NCI-H2107 treated with DMSO at 0.1 percent for 48 hours (cell line): Measurements from ENCODE around the gene NOS1AP.

ENCODE experiments used
- DNase-seq: peaks from one replicate; lab custom pipeline; 2025; ENCODE audit not compliant: unreplicated experiment; lab: John Stamatoyannopoulos, UW

NOS1AP gene

GRCh38 chr1:162380061-162380846 is 310.8 kb downstream of the NOS1AP start:
- DNase-seq: no peak

DNA sequence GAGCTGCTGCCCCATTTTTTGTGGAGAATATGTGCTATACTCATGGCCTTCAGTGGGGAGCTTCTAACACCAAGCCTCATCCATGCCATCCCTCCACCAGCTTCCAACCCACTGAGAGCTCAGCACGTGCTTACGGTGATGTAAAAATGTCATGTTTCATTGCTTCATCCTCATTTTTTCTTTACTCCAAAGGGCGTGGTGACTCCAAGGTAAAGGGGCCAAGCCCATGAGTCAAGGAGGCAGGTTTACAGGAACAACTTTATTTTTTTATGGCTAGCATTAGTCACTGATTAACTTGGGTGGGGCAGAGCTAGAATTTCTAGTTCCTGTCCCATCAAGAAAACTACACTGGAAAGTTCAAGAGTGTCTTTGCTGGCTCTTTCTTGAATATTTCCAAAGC is 311.9 kb downstream of the NOS1AP start, which contains the start of gene C1orf226:
Gene C1orf226 (plus strand): TSS at position 346 of the 400 bp plus-strand sequence. CDS start 174 bp downstream, outside the sequence.
- DNase-seq: no peak

DNA sequence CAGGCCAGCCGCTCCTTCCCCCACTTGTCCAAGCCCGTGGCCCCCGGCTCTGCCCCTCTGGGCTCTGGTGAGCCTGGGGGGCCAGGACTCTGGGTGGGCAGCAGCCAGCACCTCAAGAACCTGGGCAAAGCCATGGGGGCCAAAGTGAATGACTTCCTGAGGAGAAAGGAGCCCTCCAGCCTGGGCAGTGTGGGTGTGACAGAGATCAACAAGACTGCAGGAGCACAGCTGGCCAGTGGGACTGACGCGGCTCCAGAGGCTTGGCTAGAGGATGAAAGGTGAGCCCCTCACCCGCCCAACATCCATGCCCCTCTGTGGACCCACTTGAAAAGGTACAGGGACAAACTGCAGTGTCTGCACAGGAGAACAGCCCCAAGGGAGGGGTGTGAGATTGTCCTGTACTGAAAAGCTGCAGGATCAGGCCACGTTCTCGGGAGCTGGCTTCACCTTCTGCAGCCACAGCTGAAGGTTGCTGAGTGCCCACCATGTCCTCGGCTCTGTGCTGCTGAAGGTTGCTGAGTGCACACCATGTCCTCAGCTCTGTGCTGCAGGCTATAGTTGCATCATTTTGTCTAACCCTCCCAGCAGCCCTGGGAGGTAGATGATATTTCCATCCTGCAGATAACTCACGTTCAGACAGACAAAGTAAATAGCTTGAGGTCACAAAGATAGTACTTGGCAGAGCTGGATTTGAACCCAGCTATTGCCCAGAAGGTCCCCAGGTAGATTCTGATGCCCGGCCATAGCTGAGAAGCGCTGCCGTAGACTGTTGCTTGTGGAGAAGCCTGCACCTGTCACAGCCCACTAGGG is 312.7 kb downstream of the NOS1AP start:
- DNase-seq: no peak

GRCh38 chr1:162383091-162383490 is 313.6 kb downstream of the NOS1AP start:
- no peak for DNase-seq

- DNase-seq: no peak
These were observed 314.0 kb downstream of the NOS1AP start for GRCh38 chr1:162383516-162383915.

DNA sequence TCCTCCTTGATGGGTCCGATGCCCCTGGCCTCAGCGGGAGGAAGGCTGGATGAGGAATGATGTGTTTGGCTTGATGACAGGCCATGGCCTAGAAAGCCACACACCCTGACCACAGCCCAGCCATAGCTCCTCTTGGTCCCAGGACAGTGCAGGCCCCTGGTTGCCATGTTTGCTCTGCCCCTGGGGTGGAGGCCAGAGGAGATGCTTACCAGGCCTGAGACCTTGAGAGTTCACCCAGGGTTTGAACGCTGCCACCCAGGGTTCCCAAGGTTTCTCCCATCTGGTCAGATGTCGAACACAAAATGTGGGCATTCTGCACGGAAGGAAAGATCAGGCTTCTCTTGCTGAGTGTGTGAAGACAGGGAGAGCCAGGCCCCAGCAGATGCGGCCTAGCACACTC is 314.6 kb downstream of the NOS1AP start:
- no peak for DNase-seq

DNA sequence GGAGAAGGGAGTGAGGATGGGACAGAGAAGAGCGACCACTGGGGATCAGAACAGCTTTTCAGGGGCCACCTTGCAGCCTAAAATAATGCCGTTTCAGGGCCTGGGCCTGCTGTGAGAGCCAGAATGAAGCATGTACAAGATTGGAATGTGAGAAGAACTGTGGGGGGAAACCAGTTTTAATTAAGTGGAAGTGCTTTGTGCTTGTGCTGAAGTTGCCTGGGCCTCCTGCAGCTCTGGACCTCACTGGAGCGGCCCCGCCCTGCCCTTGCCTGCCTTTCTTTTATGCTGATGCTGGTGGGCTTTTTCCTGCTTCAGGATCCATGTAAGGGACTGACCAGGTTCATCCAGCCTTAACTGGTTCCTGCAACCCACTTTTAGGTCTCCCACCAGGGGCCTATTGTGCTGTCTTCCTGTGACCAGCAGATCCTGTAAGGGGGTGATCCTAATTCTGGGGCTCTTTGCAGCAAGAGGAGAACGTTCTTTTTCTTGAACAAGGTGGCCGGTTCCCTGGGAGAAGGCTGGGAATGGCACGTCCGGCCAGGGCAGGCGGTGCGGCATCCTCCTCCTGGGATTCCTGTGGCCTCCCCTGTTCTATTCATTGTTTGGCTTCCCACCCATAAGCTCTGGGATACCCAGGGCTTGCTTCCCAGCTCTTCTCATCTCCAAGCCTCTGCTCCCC is 315.2 kb downstream of the NOS1AP start:
- DNase-seq: no peak

GRCh38 chr1:162385280-162385623 is 315.8 kb downstream of the NOS1AP start:
- no peak for DNase-seq

DNA sequence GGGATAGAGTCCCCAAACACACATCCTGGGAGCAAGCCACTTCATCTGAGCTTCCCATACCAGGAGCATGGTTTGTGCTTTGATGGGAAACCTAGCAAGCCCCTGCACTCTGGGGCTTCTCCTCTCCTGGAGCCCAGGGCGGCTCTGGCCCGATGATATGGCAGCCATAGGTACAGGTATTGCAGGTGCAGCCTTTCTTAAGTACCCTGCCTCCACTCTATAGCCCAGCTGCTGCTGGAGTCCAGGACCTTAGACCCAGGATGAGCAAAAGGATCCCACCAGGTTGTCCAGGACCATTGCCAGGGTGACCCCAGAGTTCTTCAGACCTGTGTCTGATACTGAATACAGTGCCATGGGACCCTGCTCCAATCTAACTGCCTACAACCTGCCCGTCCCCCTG is 316.2 kb downstream of the NOS1AP start:
- no peak for DNase-seq

DNA sequence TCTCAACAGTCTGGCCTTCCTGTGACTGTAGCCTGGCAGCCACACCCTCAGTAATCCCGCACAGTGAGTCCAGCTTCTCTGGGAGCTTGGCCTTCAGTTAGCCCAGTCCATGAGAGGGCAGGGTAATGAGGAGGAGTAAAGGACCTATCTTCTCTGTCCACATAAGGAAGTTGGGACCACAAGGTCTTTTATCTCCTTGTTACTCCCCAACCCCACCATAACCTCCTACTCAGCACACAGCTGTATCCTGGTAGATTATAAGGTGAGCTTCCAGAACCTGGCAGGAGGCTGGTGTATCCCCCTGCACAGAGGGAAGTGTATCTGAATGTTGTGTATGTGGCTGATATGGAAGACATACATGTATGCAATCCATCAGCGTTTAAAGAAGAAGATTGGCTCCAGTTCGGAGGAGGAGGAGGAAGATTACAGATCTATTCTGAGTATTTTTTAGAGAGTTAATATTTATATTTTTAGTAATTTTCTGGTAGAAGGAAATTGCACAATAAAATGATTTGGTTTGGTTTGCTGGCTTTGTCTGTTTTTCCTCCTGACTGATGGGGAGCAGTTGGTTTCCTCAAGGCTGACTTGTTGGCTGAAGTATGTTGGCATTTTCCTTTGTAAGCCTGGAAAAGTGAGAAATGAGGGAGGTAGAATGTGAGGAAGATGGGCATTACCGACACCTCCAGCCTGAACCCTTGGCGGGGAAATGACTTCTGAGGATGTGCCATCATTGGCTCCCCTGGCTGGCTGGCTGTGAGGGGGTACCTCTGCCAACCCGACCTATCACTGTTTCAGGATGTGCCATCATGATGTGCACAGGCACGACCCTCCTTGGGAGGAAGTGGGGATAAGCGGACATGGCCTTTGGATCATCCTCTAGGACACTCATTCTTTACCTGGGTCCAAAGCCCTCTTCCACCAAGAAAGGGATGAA is 317.1 kb downstream of the NOS1AP start:
- no peak for DNase-seq

- no peak for DNase-seq
These were observed 318.0 kb downstream of the NOS1AP start for GRCh38 chr1:162387226-162388082.

GRCh38 chr1:162388083-162388594 is 318.6 kb downstream of the NOS1AP start:
- no peak for DNase-seq

GRCh38 chr1:162388615-162389014 is 319.1 kb downstream of the NOS1AP start:
- no peak for DNase-seq

DNA sequence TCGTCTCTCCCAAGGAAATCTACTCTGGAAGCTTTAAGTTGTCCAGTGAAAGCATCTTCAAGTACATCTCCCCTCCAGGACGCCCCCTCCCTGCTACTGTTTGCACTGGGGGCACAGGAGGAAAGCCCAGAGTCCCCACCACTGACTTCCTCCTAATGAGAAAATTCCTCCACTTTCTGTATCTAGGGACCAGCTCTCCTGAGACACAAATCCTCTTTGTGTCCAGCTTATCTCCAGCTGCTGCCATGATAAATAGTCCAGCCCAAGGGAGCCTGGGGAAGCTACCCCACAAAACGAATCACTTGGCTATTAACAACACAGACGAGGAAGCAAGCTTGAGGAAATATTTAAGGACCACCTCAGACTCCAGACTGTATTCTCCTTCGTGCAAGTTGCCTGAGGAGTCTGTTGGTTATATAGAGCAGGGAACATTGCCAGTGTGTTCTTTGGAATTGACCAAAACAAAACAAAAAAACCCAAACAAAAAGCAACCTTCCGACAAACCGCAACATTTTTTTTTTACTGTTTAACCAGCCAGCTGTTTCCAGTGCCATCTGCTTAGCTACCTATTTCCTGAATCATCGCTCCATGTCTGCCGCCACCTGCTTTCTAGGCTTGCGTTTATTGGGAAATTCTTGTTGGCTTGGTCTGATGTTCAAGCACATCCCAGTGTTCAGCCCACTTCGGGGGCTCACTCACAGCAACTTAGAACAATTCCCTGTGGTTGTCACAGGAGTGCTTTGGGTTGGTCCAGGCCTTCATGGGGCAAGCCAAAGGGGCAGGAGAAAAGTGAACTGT is 319.7 kb downstream of the NOS1AP start:
- peak; percentile 69 for DNase-seq

GRCh38 chr1:162389971-162390370 is 320.5 kb downstream of the NOS1AP start:
- DNase-seq: no peak

DNA sequence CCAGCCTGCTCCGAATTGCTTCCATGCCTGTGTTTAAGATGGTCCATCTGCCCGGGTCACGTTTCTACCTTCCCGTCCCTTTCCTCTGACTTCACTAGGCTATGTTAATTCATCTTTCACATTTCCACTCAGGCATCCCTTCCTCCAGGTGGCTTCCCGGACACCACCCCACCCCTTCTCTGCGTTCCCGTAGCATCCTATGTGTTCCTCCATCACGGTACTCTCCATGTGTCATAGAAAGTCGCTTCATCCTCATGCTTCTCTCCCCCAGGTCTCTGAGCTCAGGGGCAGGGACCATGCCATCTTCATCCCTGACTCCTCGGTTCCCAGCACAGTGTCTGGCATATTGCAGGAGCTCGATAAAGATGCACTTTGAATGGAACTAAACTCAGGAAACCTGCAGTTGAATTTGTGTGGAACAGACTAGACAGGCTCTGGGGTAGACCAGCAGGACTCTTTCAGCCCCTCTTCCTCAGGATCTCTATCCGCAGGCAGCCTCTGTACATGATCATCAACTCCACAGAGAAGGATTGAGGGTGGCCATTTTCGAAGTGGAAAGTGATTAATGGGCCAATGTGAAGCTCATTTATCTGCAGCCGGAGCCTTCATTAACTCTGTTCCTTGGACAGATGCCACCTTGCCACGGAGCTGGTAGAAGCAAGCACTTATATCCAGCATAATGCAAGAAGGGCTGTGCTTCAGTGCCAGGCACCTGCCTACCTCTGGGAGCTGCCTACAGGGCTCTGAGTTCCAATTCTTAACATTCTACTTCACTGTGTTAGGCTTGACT is 321.1 kb downstream of the NOS1AP start:
- DNase-seq: no peak

- DNase-seq: peak; percentile 56
These were observed 322.5 kb downstream of the NOS1AP start for GRCh38 chr1:162391790-162392563.
